ENCODE data around the gene ATF4.

DNA sequence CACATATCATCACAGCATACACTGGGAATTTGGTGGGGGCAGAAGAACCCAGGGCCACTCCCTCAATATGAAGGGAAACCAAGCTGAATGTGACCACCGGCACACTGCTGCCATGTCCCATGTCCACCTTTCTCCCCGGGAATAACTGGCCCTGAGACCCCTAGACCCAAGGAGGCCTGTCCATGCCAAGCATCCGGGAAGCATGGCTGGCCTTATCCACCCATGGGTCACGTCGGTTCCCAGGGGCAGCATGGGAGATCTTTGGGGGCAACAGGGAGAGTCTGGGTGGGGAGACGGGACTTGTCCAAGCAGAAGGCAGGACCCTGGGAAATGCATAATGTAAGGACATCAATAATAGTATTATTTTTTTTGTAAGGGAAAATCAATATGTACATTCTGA is 28.7 kb upstream of the ATF4 start:
- TF ChIP-seq POLR2AphosphoS5 (IDR thresholded peaks at IDR 0.05; ENCODE audit: low read depth): no peak
- TF ChIP-seq, protein P1, sequence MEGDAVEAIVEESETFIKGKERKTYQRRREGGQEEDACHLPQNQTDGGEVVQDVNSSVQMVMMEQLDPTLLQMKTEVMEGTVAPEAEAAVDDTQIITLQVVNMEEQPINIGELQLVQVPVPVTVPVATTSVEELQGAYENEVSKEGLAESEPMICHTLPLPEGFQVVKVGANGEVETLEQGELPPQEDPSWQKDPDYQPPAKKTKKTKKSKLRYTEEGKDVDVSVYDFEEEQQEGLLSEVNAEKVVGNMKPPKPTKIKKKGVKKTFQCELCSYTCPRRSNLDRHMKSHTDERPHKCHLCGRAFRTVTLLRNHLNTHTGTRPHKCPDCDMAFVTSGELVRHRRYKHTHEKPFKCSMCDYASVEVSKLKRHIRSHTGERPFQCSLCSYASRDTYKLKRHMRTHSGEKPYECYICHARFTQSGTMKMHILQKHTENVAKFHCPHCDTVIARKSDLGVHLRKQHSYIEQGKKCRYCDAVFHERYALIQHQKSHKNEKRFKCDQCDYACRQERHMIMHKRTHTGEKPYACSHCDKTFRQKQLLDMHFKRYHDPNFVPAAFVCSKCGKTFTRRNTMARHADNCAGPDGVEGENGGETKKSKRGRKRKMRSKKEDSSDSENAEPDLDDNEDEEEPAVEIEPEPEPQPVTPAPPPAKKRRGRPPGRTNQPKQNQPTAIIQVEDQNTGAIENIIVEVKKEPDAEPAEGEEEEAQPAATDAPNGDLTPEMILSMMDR (IDR thresholded peaks at IDR 0.05; ENCODE audit: insufficient read depth, low read length): no peak
- TF ChIP-seq, protein P2, sequence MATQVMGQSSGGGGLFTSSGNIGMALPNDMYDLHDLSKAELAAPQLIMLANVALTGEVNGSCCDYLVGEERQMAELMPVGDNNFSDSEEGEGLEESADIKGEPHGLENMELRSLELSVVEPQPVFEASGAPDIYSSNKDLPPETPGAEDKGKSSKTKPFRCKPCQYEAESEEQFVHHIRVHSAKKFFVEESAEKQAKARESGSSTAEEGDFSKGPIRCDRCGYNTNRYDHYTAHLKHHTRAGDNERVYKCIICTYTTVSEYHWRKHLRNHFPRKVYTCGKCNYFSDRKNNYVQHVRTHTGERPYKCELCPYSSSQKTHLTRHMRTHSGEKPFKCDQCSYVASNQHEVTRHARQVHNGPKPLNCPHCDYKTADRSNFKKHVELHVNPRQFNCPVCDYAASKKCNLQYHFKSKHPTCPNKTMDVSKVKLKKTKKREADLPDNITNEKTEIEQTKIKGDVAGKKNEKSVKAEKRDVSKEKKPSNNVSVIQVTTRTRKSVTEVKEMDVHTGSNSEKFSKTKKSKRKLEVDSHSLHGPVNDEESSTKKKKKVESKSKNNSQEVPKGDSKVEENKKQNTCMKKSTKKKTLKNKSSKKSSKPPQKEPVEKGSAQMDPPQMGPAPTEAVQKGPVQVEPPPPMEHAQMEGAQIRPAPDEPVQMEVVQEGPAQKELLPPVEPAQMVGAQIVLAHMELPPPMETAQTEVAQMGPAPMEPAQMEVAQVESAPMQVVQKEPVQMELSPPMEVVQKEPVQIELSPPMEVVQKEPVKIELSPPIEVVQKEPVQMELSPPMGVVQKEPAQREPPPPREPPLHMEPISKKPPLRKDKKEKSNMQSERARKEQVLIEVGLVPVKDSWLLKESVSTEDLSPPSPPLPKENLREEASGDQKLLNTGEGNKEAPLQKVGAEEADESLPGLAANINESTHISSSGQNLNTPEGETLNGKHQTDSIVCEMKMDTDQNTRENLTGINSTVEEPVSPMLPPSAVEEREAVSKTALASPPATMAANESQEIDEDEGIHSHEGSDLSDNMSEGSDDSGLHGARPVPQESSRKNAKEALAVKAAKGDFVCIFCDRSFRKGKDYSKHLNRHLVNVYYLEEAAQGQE (IDR thresholded peaks at IDR 0.05; ENCODE audit: insufficient replicate concordance, low read depth): no peak
- TF ChIP-seq SPI1 (IDR thresholded peaks at IDR 0.05; ENCODE audit: borderline replicate concordance, low read depth): no peak
